NCI-H1930 (cell line): ENCODE results near the gene PRKAB1.

Experiments
- DNase-seq, 2 experiments: peaks; one replicate each; lab custom pipeline; 2025; lab: John Stamatoyannopoulos, UW

The PRKAB1 gene

GRCh38 chr12:119661882-119662281 lies 6.1 kb upstream of the PRKAB1 start:
- DNase-seq, result no peak

- no peak for DNase-seq
These were observed 3.3 kb upstream of the PRKAB1 start for GRCh38 chr12:119664642-119665041.

- no peak for DNase-seq
These were observed 2.6 kb upstream of the PRKAB1 start for GRCh38 chr12:119665164-119665929.

- no peak for DNase-seq
These were observed 1.6 kb upstream of the PRKAB1 start for GRCh38 chr12:119666226-119666795.

GRCh38 chr12:119666900-119667576 lies 895 bp upstream of the PRKAB1 start:
- DNase-seq, result no peak

- DNase-seq, result no peak
These were observed 450 bp downstream of the PRKAB1 start for GRCh38 chr12:119668324-119668841.

GRCh38 chr12:119669744-119670472 lies 2.0 kb downstream of the PRKAB1 start:
- DNase-seq, result no peak

- DNase-seq, result no peak
These were observed 3.1 kb downstream of the PRKAB1 start for GRCh38 chr12:119671070-119671469.

GRCh38 chr12:119672194-119672593 lies 4.3 kb downstream of the PRKAB1 start:
- no peak for DNase-seq

GRCh38 chr12:119673634-119674033 lies 5.7 kb downstream of the PRKAB1 start:
- no peak for DNase-seq

- DNase-seq, result no peak
These were observed 6.6 kb downstream of the PRKAB1 start for GRCh38 chr12:119674560-119674959.

- DNase-seq, result no peak
These were observed 8.1 kb downstream of the PRKAB1 start for GRCh38 chr12:119676022-119676421.

- DNase-seq, result no peak
These were observed 8.6 kb downstream of the PRKAB1 start for GRCh38 chr12:119676573-119676972.

- DNase-seq, result no peak
These were observed 10.5 kb downstream of the PRKAB1 start for GRCh38 chr12:119678459-119678858.

- DNase-seq, result no peak
These were observed 11.1 kb downstream of the PRKAB1 start for GRCh38 chr12:119679081-119679480.

- no peak for DNase-seq
These were observed 11.6 kb downstream of the PRKAB1 start for GRCh38 chr12:119679490-119679889.

- DNase-seq, result no peak
These were observed 13.2 kb downstream of the PRKAB1 start for GRCh38 chr12:119681111-119681510.

- no peak for DNase-seq
These were observed 14.1 kb downstream of the PRKAB1 start for GRCh38 chr12:119681728-119682638.

GRCh38 chr12:119682639-119683252 lies 14.8 kb downstream of the PRKAB1 start:
- no peak for DNase-seq

- no peak for DNase-seq
These were observed 15.5 kb downstream of the PRKAB1 start for GRCh38 chr12:119683413-119683812.

GRCh38 chr12:119683816-119684215 lies 15.9 kb downstream of the PRKAB1 start:
- no peak for DNase-seq
